Inflammatory macrophage treated with lipopolysaccharide for 4 hours (primary cell): ENCODE measurements around the gene PYDC2.

ENCODE experiments used
- DNase-seq: peaks from one replicate; pipeline ENCODE4 v3.0.0-alpha.2; 2020

The PYDC2 gene

DNA sequence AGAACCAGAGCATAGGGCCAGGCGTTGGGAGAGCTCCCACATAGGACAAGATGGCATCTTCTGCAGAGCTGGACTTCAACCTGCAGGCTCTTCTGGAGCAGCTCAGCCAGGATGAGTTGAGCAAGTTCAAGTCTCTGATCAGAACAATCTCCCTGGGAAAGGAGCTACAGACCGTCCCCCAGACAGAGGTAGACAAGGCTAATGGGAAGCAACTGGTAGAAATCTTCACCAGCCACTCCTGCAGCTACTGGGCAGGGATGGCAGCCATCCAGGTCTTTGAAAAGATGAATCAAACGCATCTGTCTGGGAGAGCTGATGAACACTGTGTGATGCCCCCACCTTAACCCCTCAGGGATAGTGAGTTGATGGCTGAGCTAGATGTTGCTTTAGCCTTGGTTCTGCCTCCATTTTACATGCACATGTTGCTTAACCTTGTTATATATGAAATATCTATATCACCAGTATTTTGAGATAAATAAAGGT lies at the start of gene PYDC2:
PYDC2 (plus strand) TSS at position 51 of the 483 bp plus-strand sequence; CDS start at position 51, 0 bp downstream.
- DNase-seq = no peak

DNA sequence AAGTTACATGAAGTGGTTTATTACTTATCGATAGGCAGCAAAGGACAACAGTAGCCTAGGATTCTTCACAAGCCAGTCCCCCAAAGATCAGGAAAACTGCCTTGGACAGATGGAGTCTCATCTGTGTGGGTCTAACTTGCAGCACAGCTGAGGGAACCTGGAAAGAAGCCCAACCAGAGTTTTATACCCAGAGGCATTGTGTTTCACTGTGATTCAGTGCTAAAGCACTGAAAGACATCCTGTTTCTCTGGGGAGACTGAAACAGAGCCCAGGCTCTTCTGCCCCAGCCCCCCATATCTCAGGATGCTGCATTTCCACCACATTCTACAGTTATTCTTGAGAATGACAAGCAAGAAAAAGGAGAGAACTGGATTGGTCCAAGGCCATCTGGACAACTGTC lies 48.2 kb upstream of the PYDC2 start:
- no peak for DNase-seq

DNA sequence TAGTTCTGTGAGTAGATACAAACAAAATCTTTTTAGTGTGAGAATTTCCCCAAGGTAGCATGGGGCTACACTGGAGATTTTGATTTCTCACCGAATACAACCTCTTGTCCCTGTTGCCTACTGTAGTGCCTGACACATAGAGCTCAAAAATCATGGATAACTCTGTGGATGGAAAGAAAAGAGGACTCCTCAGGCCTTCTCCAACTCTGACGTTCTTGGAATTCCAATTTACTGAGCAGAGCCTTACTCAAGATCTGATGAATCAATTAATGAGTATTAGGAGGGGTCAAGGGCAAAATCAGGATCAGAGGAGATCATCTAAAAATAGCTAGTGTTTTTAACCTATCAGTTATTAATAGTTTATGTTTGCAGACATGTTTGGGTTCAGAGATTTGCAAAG lies 46.7 kb upstream of the PYDC2 start:
- DNase-seq = no peak

DNA sequence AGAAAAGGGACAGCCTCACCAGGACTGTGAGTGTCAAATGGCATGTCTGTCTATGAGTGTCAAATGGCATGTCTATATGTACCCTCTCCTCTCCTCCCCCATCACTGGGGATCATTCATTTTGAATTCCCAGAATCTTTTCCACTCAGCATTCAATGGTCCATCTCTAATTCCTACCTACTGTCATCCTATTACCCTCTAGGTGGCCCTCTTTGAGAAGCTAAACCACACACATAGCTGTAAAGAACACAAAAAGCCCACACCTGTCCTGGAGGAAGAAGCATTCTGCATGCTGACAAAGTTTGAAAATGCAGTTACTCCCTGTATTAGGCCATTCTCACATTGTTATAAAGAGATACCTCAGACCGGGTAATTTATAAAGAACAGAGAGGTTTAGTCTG lies 46.2 kb upstream of the PYDC2 start:
- no peak for DNase-seq

DNA sequence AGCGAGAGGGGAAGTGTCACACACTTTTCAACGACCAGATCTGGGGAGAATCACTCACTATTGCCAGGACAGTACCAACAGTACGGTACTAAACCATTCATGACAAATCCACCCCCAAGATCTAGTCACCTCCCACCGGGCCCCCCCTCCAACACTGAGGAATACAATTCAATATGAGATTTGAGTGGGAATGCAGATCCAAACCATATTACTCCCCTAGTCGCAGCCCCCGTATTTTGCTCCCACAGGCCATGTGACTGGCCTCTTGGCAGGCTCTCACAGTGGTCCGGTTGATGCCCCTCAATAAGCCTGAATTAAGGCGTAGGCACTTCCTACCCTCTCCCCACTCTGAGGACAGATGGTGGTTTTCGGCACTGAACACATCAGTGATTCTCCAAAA lies 45.4 kb upstream of the PYDC2 start:
- no peak for DNase-seq

DNA sequence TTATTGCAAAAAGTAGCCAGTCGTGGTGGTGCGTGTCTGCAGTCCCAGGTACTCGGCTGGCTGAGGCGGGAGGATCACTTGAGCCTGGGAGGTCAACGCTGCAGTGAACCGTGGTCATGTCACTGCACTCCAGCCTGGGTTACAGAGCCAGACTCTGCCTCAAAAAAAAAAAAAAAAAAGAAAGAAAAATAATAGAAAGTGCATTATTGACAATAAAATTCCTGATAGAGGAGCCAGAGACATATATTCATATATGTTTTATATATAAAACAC lies 43.6 kb upstream of the PYDC2 start:
- DNase-seq = no peak

DNA sequence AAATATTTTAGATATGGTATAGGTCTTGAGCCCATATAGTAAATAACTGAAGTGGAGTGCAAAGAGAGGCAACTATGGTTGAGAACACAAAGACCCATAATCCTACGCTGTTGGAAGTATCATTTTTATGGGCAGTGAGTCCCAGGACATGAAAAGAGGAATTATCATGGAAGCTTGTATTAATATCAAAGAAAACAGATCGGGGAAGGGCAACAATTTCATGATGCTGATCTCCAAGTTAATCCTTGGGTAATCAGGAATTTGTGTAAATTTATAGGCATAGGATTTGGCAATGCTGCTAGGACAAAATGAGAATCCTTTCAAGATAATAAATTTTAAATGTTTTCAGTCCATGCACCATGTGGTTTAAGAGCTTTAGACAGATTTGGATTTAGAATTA lies 40.2 kb upstream of the PYDC2 start:
- DNase-seq = no peak

DNA sequence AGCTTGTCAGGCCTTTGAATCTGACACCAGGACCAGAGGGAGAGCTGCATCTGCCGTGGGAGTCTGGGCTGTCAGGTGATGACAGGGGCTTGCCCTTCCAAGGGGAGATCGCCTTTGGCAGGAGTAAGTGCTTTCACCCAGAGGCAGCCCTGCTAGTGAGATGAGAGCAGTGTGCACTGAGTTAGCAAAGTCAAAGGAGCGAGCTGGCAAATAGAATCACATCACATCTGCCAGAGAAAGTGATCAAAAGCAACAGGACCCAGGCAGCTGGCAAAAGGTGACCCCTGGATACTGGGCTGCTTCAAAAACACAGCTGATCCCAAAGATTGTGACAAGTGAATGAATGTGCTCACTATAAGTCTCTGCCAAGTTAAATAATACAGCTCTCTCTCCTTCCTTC lies 36.1 kb upstream of the PYDC2 start:
- no peak for DNase-seq

DNA sequence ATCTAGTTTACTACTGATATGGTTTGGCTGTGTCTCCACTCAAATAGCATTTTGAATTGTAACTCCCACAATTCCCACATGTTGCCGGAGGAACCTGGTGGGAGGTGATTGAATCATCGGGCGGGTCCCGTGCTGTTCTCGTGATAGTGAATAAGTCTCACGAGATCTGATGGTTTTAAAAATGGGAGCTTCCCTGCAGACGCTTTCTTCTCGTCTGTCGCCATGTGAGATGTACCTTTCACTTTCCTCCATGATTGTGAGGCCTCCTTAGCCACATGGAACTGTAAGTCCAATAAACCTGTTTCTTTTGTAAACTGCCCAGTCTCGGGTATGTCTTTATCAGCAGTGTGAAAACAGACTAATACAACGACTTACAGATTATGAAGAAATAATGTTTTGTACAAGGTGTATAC lies 35.6 kb upstream of the PYDC2 start:
- DNase-seq = no peak

DNA sequence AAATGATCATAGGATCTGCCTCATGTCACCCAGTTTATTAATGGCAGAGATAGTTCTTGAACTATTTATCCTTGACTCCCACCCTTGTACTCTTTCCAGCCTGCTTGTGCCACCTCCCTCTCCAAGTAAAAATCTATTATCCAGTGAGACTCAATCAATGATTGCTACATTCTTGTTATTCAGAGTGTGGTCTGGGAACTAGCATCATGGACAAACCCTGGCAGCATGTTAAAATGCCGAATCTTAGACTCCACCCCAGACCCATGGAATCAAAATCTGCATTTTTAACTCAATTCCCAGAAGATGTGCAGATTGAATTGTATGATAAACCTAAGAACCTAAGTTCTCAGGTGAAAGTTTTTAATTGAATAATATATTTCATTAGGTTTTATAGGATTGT lies 34.7 kb upstream of the PYDC2 start:
- DNase-seq = no peak

DNA sequence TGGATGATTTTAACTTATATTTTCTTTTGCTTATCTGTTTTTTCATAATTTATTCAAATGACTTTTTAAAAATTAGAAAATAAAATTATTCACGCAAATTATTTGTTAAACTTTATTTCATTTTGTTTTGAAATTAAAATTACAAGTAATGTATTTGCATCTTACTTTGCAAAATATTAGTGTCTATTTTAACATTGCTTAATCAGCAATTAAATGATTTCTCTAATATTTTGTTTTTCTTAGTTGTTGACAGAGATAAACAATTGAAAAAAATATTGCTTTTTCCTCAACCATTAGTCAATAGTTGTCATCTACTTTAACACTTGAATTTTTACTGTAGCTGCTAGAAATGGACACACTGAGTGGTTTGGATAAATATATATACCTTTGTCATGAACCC lies 32.8 kb upstream of the PYDC2 start:
- DNase-seq = no peak

DNA sequence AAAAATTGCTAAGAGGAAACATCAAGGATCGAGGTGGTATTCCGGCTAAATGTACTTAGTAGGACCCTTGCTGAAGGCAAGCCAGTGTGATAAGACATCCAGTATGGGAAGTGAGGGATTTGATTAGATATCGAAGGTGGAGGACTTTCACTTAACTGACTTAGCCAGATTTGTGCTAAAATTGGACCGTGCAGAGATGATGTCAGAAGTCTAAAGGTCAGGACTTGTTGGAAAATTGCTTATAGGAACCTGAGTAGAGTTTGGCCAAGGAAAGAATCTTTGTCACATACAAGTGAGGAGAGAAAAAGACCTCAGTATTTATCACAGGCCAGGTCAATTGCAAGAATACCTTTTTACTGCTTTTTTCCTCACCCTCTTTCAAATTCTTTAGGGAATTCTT lies 30.9 kb upstream of the PYDC2 start:
- DNase-seq = no peak

DNA sequence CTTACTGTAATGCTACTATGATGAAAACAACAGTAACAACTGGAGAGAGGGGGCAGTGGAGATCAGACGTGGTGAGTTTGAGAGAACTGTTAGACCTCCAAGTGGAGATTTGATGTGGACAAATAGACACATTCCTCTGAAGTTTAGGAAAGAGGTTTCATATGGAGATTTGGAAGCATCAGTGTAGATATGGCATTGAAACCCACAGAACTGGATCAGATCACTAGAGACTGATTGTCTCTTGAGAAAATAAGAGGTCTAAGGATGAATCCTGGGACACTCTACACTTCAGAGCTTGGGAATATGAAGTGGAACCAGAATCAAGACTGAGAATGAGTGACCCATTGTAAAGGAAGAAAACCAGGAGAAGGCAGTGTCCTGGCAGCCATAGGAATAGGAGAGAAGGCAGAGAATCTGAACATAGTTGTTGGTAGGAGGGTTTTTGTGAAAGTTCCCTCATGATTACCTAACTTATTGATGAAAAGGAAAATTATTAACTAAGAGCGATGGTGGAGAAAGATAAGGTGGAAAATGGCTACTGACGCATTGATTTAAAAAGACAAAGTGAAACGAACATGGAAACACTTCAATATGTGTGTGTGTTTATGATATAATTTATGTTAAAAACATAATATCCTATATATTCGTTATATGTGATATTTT lies 29.7 kb upstream of the PYDC2 start:
- DNase-seq = no peak

DNA sequence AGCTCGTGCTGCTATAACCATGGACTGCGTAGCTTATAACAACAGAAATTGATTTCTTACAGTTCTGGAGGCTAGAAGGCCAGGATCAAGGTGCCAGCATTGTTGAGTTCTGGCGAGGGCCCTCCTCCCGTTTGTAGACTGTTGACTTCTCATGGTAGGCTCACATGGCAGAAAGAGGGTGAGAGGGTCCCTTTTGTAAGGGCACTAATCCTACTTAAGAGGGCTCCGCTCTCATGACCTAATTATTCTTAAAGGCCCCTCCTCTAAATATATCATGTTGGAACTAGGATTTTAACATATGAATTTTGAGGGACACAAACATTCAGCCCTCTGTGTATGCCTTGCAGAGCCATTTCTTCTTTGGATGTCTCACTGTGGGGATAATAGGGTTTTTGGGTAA lies 28.8 kb upstream of the PYDC2 start:
- no peak for DNase-seq

DNA sequence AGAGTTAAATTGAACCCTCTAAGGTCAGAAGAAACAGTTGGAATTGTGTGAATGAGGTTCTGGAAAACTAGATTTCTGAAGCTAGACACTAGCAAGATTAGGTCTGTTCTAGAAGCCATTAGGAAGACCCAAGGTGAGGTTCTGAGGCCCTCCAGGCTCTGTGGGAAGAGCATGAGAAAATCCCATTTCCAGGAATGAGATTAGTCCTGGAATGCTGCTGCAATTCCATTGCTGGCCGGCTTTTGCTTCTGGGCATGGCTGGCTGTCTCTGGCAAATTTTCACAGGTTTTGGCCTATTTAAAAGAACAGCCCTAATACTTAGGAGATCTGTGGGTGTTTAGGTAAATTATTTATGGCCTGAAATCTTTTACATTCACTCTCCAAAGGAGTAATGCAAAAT lies 26.9 kb upstream of the PYDC2 start:
- DNase-seq = no peak

DNA sequence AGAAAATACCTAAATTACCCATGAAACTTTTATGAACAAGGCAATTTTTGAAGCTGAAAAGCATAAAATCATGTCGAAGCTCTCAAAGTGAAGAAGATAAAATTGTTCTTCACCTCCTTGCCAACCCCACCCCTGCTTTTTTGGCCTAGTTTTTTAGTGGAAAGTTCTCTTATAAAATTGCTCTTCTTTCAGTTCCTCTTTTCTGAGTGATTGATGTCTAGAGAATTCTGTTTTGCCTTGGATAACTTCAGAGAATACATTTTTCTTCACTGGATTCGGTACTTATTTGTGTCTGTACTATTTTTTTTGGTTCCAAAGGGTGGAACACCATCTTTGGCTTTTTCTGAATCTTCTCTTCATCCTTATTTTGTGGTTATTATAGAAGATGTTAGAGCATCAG lies 25.0 kb upstream of the PYDC2 start:
- no peak for DNase-seq

DNA sequence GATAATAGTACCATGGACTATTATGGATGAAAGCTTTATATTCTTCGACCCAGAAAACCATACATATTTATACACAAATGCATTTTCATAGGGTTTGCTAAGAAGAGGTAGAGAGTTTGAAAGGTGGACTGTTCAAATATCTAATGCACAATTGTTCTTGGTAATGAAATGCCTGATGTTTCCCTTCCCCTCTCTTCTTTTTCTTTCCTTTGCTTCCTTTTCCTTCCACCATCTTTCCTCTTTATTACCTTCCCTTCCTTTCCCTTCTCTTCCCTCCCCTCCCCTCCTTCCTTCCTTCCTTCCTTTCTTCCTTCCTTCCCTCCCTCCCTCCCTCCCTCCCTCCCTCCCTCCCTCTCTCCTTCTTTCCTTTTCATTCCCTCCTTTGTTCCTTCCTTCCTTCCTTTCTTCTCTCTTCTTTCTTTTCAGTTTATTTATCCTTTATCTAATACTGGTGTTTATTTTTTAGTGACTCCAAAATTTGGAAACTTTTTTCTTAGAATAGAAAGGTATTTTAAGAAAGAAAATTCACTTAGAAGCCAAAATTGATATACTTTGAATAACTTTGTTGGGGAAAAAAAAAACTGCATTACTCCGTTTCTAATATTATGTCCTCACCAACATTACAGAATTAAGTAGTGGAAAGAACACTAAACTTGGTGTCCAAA lies 22.7 kb upstream of the PYDC2 start:
- DNase-seq = no peak

DNA sequence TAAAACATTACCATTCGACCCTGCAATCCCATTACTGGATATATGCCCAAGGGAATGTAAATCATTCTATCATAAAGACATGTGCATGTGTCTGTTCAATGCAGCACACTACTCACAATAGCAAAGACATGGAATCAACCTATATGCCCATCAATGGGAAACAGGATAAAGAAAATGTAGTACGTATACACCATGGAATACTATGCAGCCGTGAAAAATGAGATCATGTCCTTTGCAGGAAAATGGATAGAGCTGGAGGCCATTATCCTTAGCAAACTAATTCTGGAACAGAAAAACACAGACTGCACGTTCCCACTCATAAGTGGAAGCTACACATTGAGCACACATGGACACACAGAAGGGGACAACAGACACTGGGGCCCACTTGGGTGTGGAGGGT lies 20.4 kb upstream of the PYDC2 start:
- no peak for DNase-seq

DNA sequence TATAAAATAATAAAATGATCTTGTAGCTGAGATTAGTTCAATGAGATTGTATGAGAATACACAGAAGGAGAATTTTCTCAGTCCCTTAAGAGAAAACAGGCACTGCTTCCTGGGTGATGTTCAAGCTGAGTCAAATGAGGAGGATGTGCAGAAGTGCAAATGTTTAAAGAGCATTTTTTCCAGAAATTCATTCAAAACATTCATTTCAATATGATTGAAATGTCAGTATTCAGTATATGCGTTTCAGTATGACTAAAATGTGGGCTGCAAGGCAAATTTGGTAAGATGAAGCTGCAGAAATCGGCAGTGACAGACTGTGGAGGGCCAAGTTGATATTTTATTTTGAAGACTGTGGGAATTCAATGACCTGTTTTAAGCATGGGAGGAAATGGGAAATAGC lies 19.3 kb upstream of the PYDC2 start:
- DNase-seq = no peak

DNA sequence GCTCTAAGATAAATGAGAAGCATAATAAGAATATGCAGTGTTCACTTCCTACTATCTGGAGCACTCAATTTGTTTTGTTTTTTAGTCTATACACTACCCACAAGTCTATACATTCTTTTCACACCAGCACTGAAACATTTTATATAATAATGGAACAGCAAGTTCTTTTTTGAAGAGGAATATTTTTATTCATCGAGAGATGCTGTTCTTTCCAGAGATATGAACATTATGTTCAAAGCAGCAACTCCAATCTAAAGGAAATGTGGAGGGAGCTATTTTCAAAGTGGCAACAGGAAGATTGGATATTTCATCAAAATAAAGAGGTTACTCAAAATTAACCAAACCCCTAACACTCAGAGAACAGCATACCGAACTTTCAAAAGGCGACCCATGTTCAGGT lies 16.4 kb upstream of the PYDC2 start:
- no peak for DNase-seq

DNA sequence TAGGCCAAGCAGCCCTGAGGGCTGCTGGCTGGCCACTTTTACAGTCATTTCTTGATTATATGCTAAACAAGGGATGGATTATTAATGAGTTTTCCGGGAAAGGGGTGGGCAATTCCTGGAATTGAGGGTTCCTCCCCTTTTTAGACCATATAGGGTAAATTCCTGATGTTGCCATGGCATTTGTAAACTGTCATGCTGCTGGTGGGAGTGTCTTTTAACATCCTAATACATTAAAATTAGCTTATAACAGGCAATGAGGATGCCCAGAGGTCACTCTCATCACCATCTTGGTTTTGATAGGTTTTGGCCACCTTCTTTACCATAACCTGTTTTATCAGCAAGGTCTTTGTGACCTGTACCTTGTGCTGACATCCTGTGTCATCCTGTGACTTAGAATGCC lies 11.7 kb upstream of the PYDC2 start:
- no peak for DNase-seq

DNA sequence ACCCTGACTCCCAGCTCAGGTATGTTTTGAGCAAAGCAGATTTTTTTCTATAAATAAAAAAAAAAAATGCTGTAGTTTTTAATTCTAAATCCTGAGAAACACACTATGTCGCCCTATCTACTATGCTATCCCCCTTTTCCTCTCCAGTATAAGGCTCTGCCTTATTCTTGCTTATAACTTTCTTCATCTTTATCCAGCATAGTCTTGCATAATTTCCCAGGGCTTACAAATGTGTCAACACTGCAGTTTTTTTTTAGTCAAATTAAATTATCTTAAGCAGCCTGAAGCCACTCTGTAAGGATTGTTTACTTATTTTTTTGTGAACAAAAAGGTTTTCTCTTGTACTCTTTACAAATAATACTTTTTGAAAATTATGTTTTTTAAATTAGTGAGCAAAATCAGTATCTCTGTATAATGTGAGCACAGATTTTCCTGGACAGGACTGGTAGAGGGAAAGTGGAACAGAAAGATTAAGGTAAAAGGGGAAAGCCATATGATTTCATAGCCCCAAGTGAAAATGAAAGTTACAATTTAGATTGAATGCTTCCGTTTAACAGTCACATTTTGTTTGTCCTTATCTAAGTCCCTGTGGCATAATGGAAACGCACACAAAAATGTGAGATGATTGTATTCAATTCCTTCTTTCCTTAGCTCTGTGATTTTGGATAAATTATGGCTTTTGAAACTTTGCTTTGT lies 5.6 kb upstream of the PYDC2 start:
- peak; percentile 39 for DNase-seq

DNA sequence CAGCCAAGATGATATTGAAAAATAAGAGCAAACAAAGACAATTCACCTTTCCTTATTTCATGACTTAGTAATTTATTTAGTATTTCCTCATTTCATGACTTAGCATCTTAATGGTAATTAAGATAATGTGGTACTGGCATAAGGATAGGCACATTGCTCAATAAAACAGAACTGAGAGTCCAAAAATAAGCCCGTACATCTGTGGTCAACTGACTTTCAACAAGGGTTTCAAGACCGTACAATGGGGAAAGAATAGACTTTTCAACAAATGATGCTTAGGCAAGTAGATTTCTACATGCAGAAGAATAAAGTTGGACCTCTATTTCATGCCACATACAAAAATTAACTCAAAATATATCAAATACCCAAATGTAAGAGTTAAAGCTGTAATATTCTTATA lies 603 bp upstream of the PYDC2 start:
- DNase-seq = no peak

DNA sequence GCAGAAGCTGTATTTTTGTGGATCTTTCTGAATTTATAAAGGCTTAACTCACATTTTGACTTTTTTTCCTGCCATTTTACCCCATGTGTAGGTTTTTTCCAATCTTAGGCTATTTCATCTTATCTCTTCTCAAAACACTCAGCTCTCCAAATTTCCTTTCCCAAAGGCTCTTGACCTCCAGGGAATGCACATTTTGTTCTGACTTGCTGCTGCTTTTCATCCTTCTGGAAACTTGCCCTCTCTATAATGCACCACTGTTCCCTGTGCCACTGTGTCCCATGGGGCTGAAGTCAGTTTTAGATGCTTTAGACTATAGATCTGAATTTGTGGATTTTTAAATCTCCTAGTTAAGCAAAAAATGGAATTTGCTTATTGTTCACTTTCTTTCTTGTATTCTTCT lies 9.1 kb downstream of the PYDC2 start:
- no peak for DNase-seq

DNA sequence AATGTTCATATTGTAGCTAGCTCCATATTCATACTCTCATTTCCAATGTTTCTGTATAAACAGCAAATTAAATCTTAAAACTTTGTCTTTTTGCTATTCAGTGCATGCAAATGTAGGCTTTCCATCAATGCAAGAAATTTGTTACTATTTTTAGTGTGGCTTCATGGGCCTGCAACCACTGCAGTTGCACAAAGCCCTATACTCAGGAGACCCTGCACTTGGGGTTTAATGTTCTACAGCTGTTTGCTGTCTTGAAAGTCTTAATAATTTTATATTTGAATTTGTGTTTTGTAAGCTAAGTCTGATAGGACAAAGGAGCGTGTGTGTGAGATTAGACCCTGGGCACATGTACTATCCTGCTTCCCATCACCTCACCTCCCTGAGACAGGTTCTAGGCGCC lies 9.6 kb downstream of the PYDC2 start:
- DNase-seq = no peak
